Activated CD8-positive, alpha-beta T cell treated with anti-CD3 and anti-CD28 coated beads, Interleukin-2, amount 10 ng/mL, durations not matched to agents 7 days and 5 days (primary cell): ENCODE measurements around the gene TMEM170A. TPM values are rescaled to one million over a fixed set of nuclear protein-coding genes. Genes with fewer than 3 reads are reported as not detected.
A peak's percentile ranks its signal among the peaks of the same experiment; 100 is the strongest.
"Not testable (repeated sequence)": the region's sequence is repeated elsewhere in the genome, so short reads cannot be mapped to it uniquely, and the experiment has no call there.

Experiments used
- ATAC-seq: fragments of 150-1000 bp; cut with Tn5 transposase; one replicate; pipeline ENCODE4 v1.10.0; 2021; ENCODE audit warnings: moderate library complexity
- CTCF ChIA-PET: fragments of 350-600 bp; sonication (Branson Sonifier 250); formaldehyde crosslinking; loops from one replicate; lab custom pipeline; 2021; ENCODE audit warnings: antibody characterized with exemption; lab: Charles Lee
- POLR2A ChIA-PET: fragments of 350-600 bp; sonication (Branson Sonifier 250); formaldehyde crosslinking; loops from one replicate; lab custom pipeline; 2021; ENCODE audit warnings: antibody characterized with exemption; lab: Charles Lee
- DNase-seq: peaks from one replicate; pipeline ENCODE4 v3.0.0-alpha.2; 2020
- H3K27ac Mint-ChIP-seq: one replicate; pipeline ENCODE4 v1.8.0; 2021; ENCODE audit warnings: mild to moderate bottlenecking, mixed read lengths
- H3K27me3 Mint-ChIP-seq: one replicate; pipeline ENCODE4 v1.8.0; 2021; ENCODE audit warnings: low read depth, mixed read lengths
- H3K36me3 Mint-ChIP-seq: one replicate; pipeline ENCODE4 v1.8.0; 2021; ENCODE audit warnings: low read depth, mixed read lengths
- H3K4me1 Mint-ChIP-seq: one replicate; pipeline ENCODE4 v1.8.0; 2021; ENCODE audit warnings: low read depth, mixed read lengths
- H3K4me3 Mint-ChIP-seq: one replicate; pipeline ENCODE4 v1.8.0; 2021; ENCODE audit warnings: mild to moderate bottlenecking, mixed read lengths
- H3K9me3 Mint-ChIP-seq: one replicate; pipeline ENCODE4 v1.8.0; 2022; ENCODE audit warnings: mixed read lengths; ENCODE audit not compliant: insufficient read depth
- total RNA-seq, 2 experiments: library from RNA; stranded (reverse); gene quantifications; one replicate each; pipeline ENCODE4 v1.2.3, GENCODE V29; 2021

TMEM170A gene
- total RNA-seq: 10 to 100 TPM; 30.2 to 31.1 TPM

GRCh38 chr16:75464122-75464918 is at the start of gene TMEM170A:
TMEM170A (minus strand) TSS chr16:75464689; CDS start chr16:75464600, 89 bp downstream.
- Mint-ChIP-seq H3K27me3 (no peaks in the 10 kb centered on the region), H3K27ac (peak within 1 kb of the TSS; percentile 93), H3K9me3 (no peaks in the 10 kb centered on the region), H3K36me3 (peaks cover 20% of the 10 kb centered on the region), H3K4me1 (peaks cover 42% of the 10 kb centered on the region), H3K4me3 (peak within 1 kb of the TSS; percentile 96)
- ATAC-seq (peak; percentile 97), DNase-seq (peak; percentile 99)
- ChIA-PET CTCF (interaction anchor here (0.6 to 3.4 kb wide), 48 partner anchors 9 to 366 kb away, joined by 3 to 31 read pairs (median 4); partner anchors contain the start of genes ADAT1, CFDP1, GABARAPL2 and KARS1), POLR2A (interaction anchor here (0.6 to 3.0 kb wide), 10 partner anchors 15 to 185 kb away, joined by 3 to 21 read pairs (median 3); partner anchors contain the start of genes ADAT1, CFDP1, KARS1 and TERF2IP)

GRCh38 chr16:75506574-75506973 is 42.1 kb upstream of the TMEM170A start:
- H3K4me3 Mint-ChIP-seq: no peak overlapping the region
- no peak for DNase-seq
- H3K27me3 Mint-ChIP-seq: peaks cover 25% of the 10 kb centered on the region
- ChIA-PET POLR2A (no interaction called here), CTCF (no interaction called here)
- H3K4me1 Mint-ChIP-seq: no peaks in the 10 kb centered on the region
- H3K9me3 Mint-ChIP-seq: no peaks in the 10 kb centered on the region
- H3K36me3 Mint-ChIP-seq: no peaks in the 10 kb centered on the region
- no peak overlapping the region for H3K27ac Mint-ChIP-seq
- ATAC-seq: no peak

- POLR2A ChIA-PET: no interaction called here
- Mint-ChIP-seq H3K4me3 (no peak overlapping the region), H3K27ac (no peak overlapping the region), H3K4me1 (no peaks in the 10 kb centered on the region), H3K9me3 (no peaks in the 10 kb centered on the region), H3K36me3 (no peaks in the 10 kb centered on the region), H3K27me3 (peaks cover 25% of the 10 kb centered on the region)
- ATAC-seq (no peak), DNase-seq (no peak)
- CTCF ChIA-PET: interaction anchor here (0.9 kb wide), 1 partner anchor 11 kb away, joined by 3 read pairs; no protein-coding TSS in a partner anchor
These were observed 41.6 kb upstream of the TMEM170A start for GRCh38 chr16:75506107-75506506.

GRCh38 chr16:75503801-75504200 is 39.3 kb upstream of the TMEM170A start:
- ChIA-PET POLR2A (no interaction called here), CTCF (no interaction called here)
- no peak overlapping the region for H3K4me3 Mint-ChIP-seq
- no peak overlapping the region for H3K27ac Mint-ChIP-seq
- ATAC-seq (no peak), DNase-seq (no peak)
- H3K36me3 Mint-ChIP-seq: no peaks in the 10 kb centered on the region
- H3K9me3 Mint-ChIP-seq: no peaks in the 10 kb centered on the region
- no peaks in the 10 kb centered on the region for H3K4me1 Mint-ChIP-seq
- peaks cover 25% of the 10 kb centered on the region for H3K27me3 Mint-ChIP-seq

- POLR2A ChIA-PET: no interaction called here
- H3K36me3 Mint-ChIP-seq: no peaks in the 10 kb centered on the region
- no peak for ATAC-seq
- no peak overlapping the region for H3K4me3 Mint-ChIP-seq
- no peaks in the 10 kb centered on the region for H3K4me1 Mint-ChIP-seq
- H3K27ac Mint-ChIP-seq: no peak overlapping the region
- H3K9me3 Mint-ChIP-seq: no peaks in the 10 kb centered on the region
- no peak for DNase-seq
- CTCF ChIA-PET: no interaction called here
- H3K27me3 Mint-ChIP-seq: peaks cover 19% of the 10 kb centered on the region
These were observed 38.6 kb upstream of the TMEM170A start for GRCh38 chr16:75502916-75503605.

- DNase-seq, H3K9me3 Mint-ChIP-seq, H3K36me3 Mint-ChIP-seq, H3K4me1 Mint-ChIP-seq, ATAC-seq, CTCF ChIA-PET, H3K27ac Mint-ChIP-seq, H3K4me3 Mint-ChIP-seq, POLR2A ChIA-PET: not testable (repeated sequence)
- peaks cover 17% of the 10 kb centered on the region for H3K27me3 Mint-ChIP-seq
These were observed 37.3 kb upstream of the TMEM170A start for GRCh38 chr16:75501820-75502219.

GRCh38 chr16:75501359-75501758 is 36.9 kb upstream of the TMEM170A start:
- DNase-seq (no peak), ATAC-seq (no peak)
- peaks cover 16% of the 10 kb centered on the region for H3K27me3 Mint-ChIP-seq
- no peaks in the 10 kb centered on the region for H3K9me3 Mint-ChIP-seq
- H3K36me3 Mint-ChIP-seq: no peaks in the 10 kb centered on the region
- no peaks in the 10 kb centered on the region for H3K4me1 Mint-ChIP-seq
- no peak overlapping the region for H3K4me3 Mint-ChIP-seq
- no peak overlapping the region for H3K27ac Mint-ChIP-seq
- ChIA-PET POLR2A (no interaction called here), CTCF (no interaction called here)

- DNase-seq, H3K36me3 Mint-ChIP-seq, ATAC-seq, POLR2A ChIA-PET, CTCF ChIA-PET, H3K4me3 Mint-ChIP-seq, H3K27ac Mint-ChIP-seq, H3K9me3 Mint-ChIP-seq, H3K4me1 Mint-ChIP-seq: not testable (repeated sequence)
- H3K27me3 Mint-ChIP-seq: peaks cover 21% of the 10 kb centered on the region
These were observed 34.3 kb upstream of the TMEM170A start for GRCh38 chr16:75498605-75499322.

GRCh38 chr16:75497558-75497957 is 33.1 kb upstream of the TMEM170A start:
- POLR2A ChIA-PET: no interaction called here

GRCh38 chr16:75495076-75495674 is 30.7 kb upstream of the TMEM170A start, which contains the start of gene CHST6:
CHST6 (minus strand) TSS chr16:75495441; CDS start chr16:75479828, 15,613 bp downstream.
- Mint-ChIP-seq H3K27ac (no peak within 1 kb of the TSS), H3K27me3 (peaks cover 21% of the 10 kb centered on the region), H3K4me1 (peaks cover 7% of the 10 kb centered on the region), H3K4me3 (peak within 1 kb of the TSS; percentile 36), H3K9me3 (no peaks in the 10 kb centered on the region), H3K36me3 (no peaks in the 10 kb centered on the region)
- ChIA-PET POLR2A (interaction anchor here (0.8 kb wide), 1 partner anchor 126 kb away, joined by 3 read pairs; no protein-coding TSS in a partner anchor), CTCF (interaction anchor here (1.1 to 2.2 kb wide), 3 partner anchors 22 to 30 kb away, joined by 3 to 14 read pairs (median 4); no protein-coding TSS in a partner anchor)
- peak; percentile 37 for DNase-seq
- peak; percentile 87 for ATAC-seq

More at GRCh38 chr16:75497558-75497957, 33.1 kb upstream of the TMEM170A start:
- peaks cover 24% of the 10 kb centered on the region for H3K27me3 Mint-ChIP-seq
- DNase-seq (no peak), ATAC-seq (no peak)
- no peak overlapping the region for H3K27ac Mint-ChIP-seq
- CTCF ChIA-PET: interaction anchor here (0.7 to 2.1 kb wide), 4 partner anchors 19 to 52 kb away, joined by 3 to 6 read pairs (median 4); no protein-coding TSS in a partner anchor
- no peaks in the 10 kb centered on the region for H3K9me3 Mint-ChIP-seq
- H3K4me3 Mint-ChIP-seq: no peak overlapping the region
- H3K36me3 Mint-ChIP-seq: no peaks in the 10 kb centered on the region
- H3K4me1 Mint-ChIP-seq: peaks cover 7% of the 10 kb centered on the region

GRCh38 chr16:75494661-75495075 is 30.2 kb upstream of the TMEM170A start:
- DNase-seq (no peak), ATAC-seq (no peak)
- ChIA-PET POLR2A (interaction anchor here (0.8 kb wide), 1 partner anchor 127 kb away, joined by 3 read pairs; no protein-coding TSS in a partner anchor), CTCF (interaction anchor here (1.1 to 2.2 kb wide), 3 partner anchors 22 to 29 kb away, joined by 3 to 14 read pairs (median 4); no protein-coding TSS in a partner anchor)
- no peaks in the 10 kb centered on the region for H3K9me3 Mint-ChIP-seq
- H3K4me1 Mint-ChIP-seq: peaks cover 7% of the 10 kb centered on the region
- H3K4me3 Mint-ChIP-seq: peak overlapping the region; percentile 36
- no peaks in the 10 kb centered on the region for H3K36me3 Mint-ChIP-seq
- H3K27me3 Mint-ChIP-seq: peaks cover 21% of the 10 kb centered on the region
- no peak overlapping the region for H3K27ac Mint-ChIP-seq
